A673 (cell line): ENCODE results near the gene FLT1. TPM values are rescaled to one million over a fixed set of nuclear protein-coding genes. Genes with fewer than 3 reads are reported as not detected.

Experiments used
- BruUV-seq: library from RNA; stranded (reverse); fragments of 400-500 nt; replicated peaks from 2 replicates; lab custom pipeline; 2021; lab: Mats Ljungman, UMichigan
- CTCF ChIA-PET: fragments of 300-600 bp; sonication (Branson Sonifier 250); formaldehyde crosslinking; loops from one replicate; lab custom pipeline; 2022; ENCODE audit warnings: antibody characterized with exemption; lab: Charles Lee
- POLR2A ChIA-PET: fragments of 300-600 bp; sonication (Branson Sonifier 250); formaldehyde crosslinking; loops from one replicate; lab custom pipeline; 2022; ENCODE audit warnings: antibody characterized with exemption; ENCODE audit not compliant: low non-redundant PET; lab: Charles Lee
- DNase-seq: peaks from one replicate; pipeline ENCODE4 v3.0.0-alpha.2; 2015; ENCODE audit warnings: low spot score
- H3K27ac ChIP-seq: fragments of 200-600 bp; sonication (generic); 2 replicates; pipeline ENCODE4 v1.5.1; 2016; ENCODE audit warnings: mixed run types, low read depth, mild to moderate bottlenecking, mixed read lengths, antibody characterized with exemption, low read length; ENCODE audit not compliant: poor library complexity, severe bottlenecking
- H3K27me3 ChIP-seq: fragments of 200-600 bp; sonication (generic); replicated peaks from 2 replicates; pipeline ENCODE4 v1.6.1; 2017; ENCODE audit warnings: mixed run types, low read depth, mild to moderate bottlenecking, mixed read lengths, antibody characterized with exemption, low read length; ENCODE audit not compliant: insufficient read depth, poor library complexity
- H3K36me3 ChIP-seq: fragments of 200-600 bp; sonication (generic); 2 replicates; pipeline ENCODE4 v1.6.1; 2016; ENCODE audit warnings: mixed run types, mild to moderate bottlenecking, mixed read lengths, antibody characterized with exemption, low read length; ENCODE audit not compliant: insufficient read depth, poor library complexity, severe bottlenecking
- H3K4me1 ChIP-seq: fragments of 200-600 bp; sonication (generic); 2 replicates; pipeline ENCODE4 v1.6.1; 2017; ENCODE audit warnings: mixed run types, mild to moderate bottlenecking, mixed read lengths, antibody characterized with exemption, low read length; ENCODE audit not compliant: insufficient read depth, poor library complexity, severe bottlenecking
- H3K4me3 ChIP-seq: fragments of 200-600 bp; sonication (generic); 2 replicates; pipeline ENCODE4 v1.5.1; 2016; ENCODE audit warnings: low read depth, mixed run types, mild to moderate bottlenecking, mixed read lengths, low read length; ENCODE audit not compliant: poor library complexity, severe bottlenecking
- H3K9me3 ChIP-seq: fragments of 200-600 bp; sonication (generic); 2 replicates; pipeline ENCODE4 v1.6.1; 2016; ENCODE audit warnings: mixed run types, low read depth, mild to moderate bottlenecking, mixed read lengths, antibody characterized with exemption, low read length; ENCODE audit not compliant: poor library complexity, severe bottlenecking
- EZH2 ChIP-seq: fragments of 200-600 bp; sonication (generic); IDR thresholded peaks from 2 replicates; pipeline ENCODE4 v1.6.1; 2017; ENCODE audit warnings: borderline replicate concordance, low read depth, mild to moderate bottlenecking, mixed read lengths, antibody characterized with exemption, low read length; ENCODE audit not compliant: poor library complexity, severe bottlenecking
- intact Hi-C: fragments of 100-400 bp; cut with micrococcal nuclease; formaldehyde crosslinking; loops from one replicate; pipeline ENCODE4 v1.10.0; 2022; ENCODE audit not compliant: unreplicated experiment
- total RNA-seq: library from RNA; stranded (reverse); gene quantifications from 2 replicates; pipeline ENCODE4 v1.2.3, GENCODE V29; 2021
- TF ChIP-seq, protein P1 (sequence below): fragments of 300-800, 200-600 bp; sonication (generic); conservative IDR thresholded peaks from 2 replicates; pipeline ENCODE4 v1.5.1; 2017; ENCODE audit warnings: low read depth, mild to moderate bottlenecking, antibody characterized with exemption, low read length, moderate library complexity, mixed read lengths

The FLT1 gene
- total RNA-seq, 1 experiment from 2014 or later: 5.2 TPM

DNA sequence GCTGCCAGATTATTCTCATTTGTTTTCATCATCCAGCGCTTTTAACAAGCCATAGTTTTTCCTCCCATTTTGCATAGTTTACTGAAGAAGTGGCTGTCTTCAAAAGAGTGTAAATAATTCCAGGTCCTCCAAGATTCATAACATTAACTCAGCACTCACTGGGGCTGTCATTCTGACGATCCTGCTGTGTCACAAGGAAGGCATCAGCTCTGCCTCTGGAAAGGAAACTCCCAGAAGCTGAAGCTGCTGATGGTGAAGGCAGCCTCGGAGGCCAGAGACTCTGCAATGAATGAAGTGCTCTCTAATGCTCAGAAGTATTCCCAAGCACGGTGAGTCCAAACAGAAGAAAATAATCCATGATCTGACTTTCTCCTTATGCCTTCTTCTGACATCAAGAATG, 60.0 kb downstream of the FLT1 start:
- no peaks in the 10 kb centered on the region for H3K27me3 ChIP-seq
- no peak overlapping the region for H3K27ac ChIP-seq
- BruUV-seq: no TSS peak
- H3K4me1 ChIP-seq: peaks cover 10% of the 10 kb centered on the region
- H3K4me3 ChIP-seq: no peak overlapping the region
- intact Hi-C loops: no loop called here
- no peak for DNase-seq
- POLR2A ChIA-PET: no interaction called here
- TF ChIP-seq, protein P1, sequence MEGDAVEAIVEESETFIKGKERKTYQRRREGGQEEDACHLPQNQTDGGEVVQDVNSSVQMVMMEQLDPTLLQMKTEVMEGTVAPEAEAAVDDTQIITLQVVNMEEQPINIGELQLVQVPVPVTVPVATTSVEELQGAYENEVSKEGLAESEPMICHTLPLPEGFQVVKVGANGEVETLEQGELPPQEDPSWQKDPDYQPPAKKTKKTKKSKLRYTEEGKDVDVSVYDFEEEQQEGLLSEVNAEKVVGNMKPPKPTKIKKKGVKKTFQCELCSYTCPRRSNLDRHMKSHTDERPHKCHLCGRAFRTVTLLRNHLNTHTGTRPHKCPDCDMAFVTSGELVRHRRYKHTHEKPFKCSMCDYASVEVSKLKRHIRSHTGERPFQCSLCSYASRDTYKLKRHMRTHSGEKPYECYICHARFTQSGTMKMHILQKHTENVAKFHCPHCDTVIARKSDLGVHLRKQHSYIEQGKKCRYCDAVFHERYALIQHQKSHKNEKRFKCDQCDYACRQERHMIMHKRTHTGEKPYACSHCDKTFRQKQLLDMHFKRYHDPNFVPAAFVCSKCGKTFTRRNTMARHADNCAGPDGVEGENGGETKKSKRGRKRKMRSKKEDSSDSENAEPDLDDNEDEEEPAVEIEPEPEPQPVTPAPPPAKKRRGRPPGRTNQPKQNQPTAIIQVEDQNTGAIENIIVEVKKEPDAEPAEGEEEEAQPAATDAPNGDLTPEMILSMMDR: no peak
- no peak for TF ChIP-seq EZH2
- no peaks in the 10 kb centered on the region for H3K36me3 ChIP-seq
- CTCF ChIA-PET: no interaction called here
- no peaks in the 10 kb centered on the region for H3K9me3 ChIP-seq

DNA sequence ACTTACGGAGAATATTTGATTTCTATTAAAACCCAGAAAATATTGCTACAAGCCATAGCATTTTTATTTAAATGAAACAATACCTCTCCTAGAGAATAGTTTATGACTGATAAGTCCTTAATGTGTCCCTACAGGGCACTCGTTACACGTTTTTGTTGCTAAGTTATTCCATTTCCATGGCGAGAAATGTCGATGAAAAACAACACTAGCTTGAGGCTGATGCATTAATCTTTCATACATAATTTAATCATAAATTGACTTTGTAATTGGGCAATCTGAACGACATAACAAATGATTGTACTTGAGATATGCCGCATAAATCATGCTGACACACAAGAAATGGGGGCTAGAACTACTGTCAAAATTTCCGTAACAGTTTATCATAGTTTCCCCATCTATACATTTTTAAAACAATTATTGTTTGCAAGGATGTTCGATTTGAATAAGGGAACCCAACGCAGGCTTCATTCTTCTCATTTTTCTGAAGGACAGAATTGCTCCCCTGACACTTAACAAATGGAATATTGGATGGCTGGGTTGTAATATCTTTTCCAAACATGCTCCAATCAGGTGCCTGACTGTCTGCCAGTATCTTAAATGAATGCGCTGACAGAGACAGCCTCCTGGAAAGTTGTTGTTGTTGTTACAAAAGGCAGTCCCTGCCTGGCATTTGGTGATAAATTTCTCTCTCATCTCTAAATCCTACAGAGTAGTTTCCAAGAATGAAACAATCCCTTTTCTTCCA, 61.9 kb downstream of the FLT1 start:
- intact Hi-C loops: no loop called here
- ChIA-PET POLR2A (no interaction called here), CTCF (no interaction called here)
- no peak for DNase-seq
- no peak overlapping the region for H3K27ac ChIP-seq
- no peak for TF ChIP-seq EZH2
- TF ChIP-seq, protein P1: no peak
- H3K4me3 ChIP-seq: no peak overlapping the region
- H3K4me1 ChIP-seq: peaks cover 9% of the 10 kb centered on the region
- no TSS peak for BruUV-seq
- H3K27me3 ChIP-seq: no peaks in the 10 kb centered on the region
- no peaks in the 10 kb centered on the region for H3K9me3 ChIP-seq
- no peaks in the 10 kb centered on the region for H3K36me3 ChIP-seq

DNA sequence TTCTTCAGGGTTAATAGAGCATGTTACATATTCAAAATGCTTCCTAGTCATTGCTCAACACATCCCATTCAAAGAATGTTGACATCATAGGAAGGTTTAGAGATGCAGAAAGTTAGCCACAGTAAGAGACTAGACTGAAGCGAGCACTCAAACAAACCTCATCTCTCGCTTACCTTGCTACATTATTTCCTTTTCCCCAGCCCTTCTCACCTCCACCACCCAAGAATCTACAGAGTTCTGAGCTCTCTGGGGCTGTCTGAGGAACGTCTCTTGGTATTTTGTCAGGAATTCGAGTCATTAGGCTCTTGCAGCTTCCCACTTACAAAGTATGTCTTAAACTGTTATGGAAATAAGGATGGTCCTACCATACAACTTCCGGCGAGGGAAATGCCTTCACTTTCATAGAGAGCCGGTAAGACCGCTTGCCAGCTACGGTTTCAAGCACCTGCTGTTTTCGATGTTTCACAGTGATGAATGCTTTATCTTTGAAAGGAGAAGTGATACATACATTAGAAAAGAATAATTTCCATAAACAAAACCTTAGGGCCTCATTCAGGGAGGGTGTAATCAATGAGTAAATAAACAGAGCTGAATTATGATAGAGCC, 65.1 kb downstream of the FLT1 start:
- Histone ChIP-seq H3K4me3 (no peak overlapping the region), H3K27me3 (no peaks in the 10 kb centered on the region), H3K4me1 (no peaks in the 10 kb centered on the region), H3K36me3 (no peaks in the 10 kb centered on the region), H3K27ac (no peak overlapping the region), H3K9me3 (no peaks in the 10 kb centered on the region)
- no TSS peak for BruUV-seq
- CTCF ChIA-PET: no interaction called here
- intact Hi-C loops: no loop called here
- DNase-seq: peak; percentile 38
- POLR2A ChIA-PET: no interaction called here
- TF ChIP-seq, protein P1: no peak
- no peak for TF ChIP-seq EZH2
